ENCODE results near the gene KDR. TPM values are rescaled to one million over a fixed set of nuclear protein-coding genes. Genes with fewer than 3 reads are reported as not detected.

The KDR gene
- total RNA-seq, 8 experiments from 2014 or later, result 0.09 to 28.5 (median 1.0) TPM

DNA sequence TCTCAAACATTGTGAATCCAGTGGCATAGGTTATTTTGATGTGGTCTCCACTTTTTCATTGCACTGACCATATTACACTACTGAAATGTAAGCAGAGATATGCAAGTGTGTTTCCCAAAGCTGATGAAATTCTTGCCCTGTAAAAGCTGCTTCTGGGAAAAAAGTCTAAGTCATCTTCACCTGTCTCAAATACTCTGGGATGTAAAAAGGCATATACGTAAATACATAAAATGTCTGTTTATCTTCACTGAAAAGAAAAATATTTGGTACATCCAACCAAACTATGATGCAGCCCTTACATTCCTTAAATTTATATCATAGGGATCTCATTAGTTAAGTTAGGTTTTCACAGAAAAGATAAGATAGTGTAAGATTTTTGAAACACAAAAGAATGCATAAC lies 7.9 kb downstream of the KDR start:
- WGBS, 10 experiments, result 82 to 100% (median 100%) methylated on average over 1 of the region's 1 CpG; no CpG with 5 or more reads in 2 of the 10 experiments
- Histone ChIP-seq H3K27ac (no peak overlapping the region), H3K4me3 (no peak overlapping the region), H3K4me1 (replicated peaks in 1 of 2) (no peaks in the 10 kb centered on the region)
- ATAC-seq (replicated peaks in 6 of 8), result no peak
- in situ Hi-C loops (cut with MboI; ENCODE audit: low pct_unique_long_range_greater_than_20kb in 2 of 9, low sequenced_read_pairs in 9 of 9, unreplicated experiment in 9 of 9), result no loop called here

- ATAC-seq (replicated peaks in 6 of 8), result no peak
- in situ Hi-C loops (cut with MboI; ENCODE audit: low pct_unique_long_range_greater_than_20kb in 2 of 9, low sequenced_read_pairs in 9 of 9, unreplicated experiment in 9 of 9), result no loop called here
- H3K4me1 ChIP-seq (replicated peaks in 1 of 2), result no peaks in the 10 kb centered on the region
- H3K27ac ChIP-seq, result no peak overlapping the region
- WGBS, 10 experiments, result 71 to 100% (median 88%) methylated on average over 1 of the region's 1 CpG; no CpG with 5 or more reads in 6 of the 10 experiments
- H3K4me3 ChIP-seq, result no peak overlapping the region
Measured at GRCh38 chr4:55116450-55116849, 8.9 kb downstream of the KDR start.

DNA sequence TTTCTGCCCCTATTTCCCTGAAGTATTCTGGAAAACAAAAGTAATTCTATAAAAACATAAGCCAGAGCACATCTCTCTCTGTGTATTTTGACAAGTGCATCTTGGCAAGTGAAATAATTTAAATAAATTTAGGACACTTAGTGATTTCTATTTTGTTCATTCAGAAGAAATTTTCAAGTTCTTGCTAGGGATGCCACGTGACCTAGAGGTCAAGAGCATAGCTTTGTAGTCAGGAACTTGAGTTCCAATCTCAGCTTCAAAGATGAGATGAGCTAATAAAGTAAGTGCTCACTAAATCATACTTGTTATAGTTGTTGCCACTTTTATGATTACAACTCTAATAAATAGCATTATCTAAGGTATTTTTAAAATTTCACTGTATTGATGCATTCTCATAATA lies 13.8 kb downstream of the KDR start:
- no peaks in the 10 kb centered on the region for H3K4me1 ChIP-seq (replicated peaks in 1 of 2)
- in situ Hi-C loops (cut with MboI; ENCODE audit: low pct_unique_long_range_greater_than_20kb in 2 of 9, low sequenced_read_pairs in 9 of 9, unreplicated experiment in 9 of 9), result no loop called here
- no peak overlapping the region for H3K27ac ChIP-seq
- no peak overlapping the region for H3K4me3 ChIP-seq
- WGBS, 10 experiments, result 11 to 80% (median 62%) methylated on average over 1 of the region's 1 CpG; no CpG with 5 or more reads in 2 of the 10 experiments
- no peak for ATAC-seq (replicated peaks in 6 of 8)

DNA sequence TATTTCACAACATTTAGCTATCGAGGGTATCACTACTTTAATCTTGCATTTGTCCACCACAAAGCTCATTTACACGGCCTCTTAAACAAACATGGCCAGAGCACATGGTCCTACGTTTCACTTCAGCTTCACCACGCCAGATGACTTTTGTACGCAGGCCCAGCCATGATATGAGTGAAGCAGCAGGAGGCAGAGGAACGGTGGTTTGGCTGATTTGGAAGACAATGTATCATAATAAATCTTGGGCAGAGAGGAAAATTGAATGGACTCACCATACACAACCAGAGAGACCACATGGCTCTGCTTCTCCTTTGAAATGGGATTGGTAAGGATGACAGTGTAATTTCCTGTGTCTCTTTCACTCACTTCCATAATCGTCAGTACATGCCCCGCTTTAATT lies 15.3 kb downstream of the KDR start:
- Histone ChIP-seq H3K27ac (no peak overlapping the region), H3K4me1 (replicated peaks in 1 of 2) (no peaks in the 10 kb centered on the region), H3K4me3 (no peak overlapping the region)
- 52 to 100% (median 80%) methylated on average over 1 to 8 of the region's 8 CpGs; no CpG with 5 or more reads in 1 of the 10 experiments for WGBS, 10 experiments
- in situ Hi-C loops (cut with MboI; ENCODE audit: low pct_unique_long_range_greater_than_20kb in 2 of 9, low sequenced_read_pairs in 9 of 9, unreplicated experiment in 9 of 9), result no loop called here
- no peak for ATAC-seq (replicated peaks in 6 of 8)

GRCh38 chr4:55107054-55107453 lies 18.3 kb downstream of the KDR start:
- in situ Hi-C loops (cut with MboI; ENCODE audit: low pct_unique_long_range_greater_than_20kb in 2 of 9, low sequenced_read_pairs in 9 of 9, unreplicated experiment in 9 of 9), result no loop called here
- ATAC-seq (replicated peaks in 6 of 8), result no peak
- H3K4me3 ChIP-seq, result no peak overlapping the region
- no peak overlapping the region for H3K27ac ChIP-seq
- WGBS, 10 experiments, result 80 to 100% (median 100%) methylated on average over 1 to 3 of the region's 3 CpGs; no CpG with 5 or more reads in 3 of the 10 experiments
- H3K4me1 ChIP-seq (replicated peaks in 1 of 2), result no peaks in the 10 kb centered on the region

- Histone ChIP-seq H3K27ac (no peak overlapping the region), H3K4me1 (replicated peaks in 1 of 2) (no peaks in the 10 kb centered on the region), H3K4me3 (no peak overlapping the region)
- 71 to 100% (median 92%) methylated on average over 1 to 3 of the region's 3 CpGs; no CpG with 5 or more reads in 2 of the 10 experiments for WGBS, 10 experiments
- in situ Hi-C loops (cut with MboI; ENCODE audit: low pct_unique_long_range_greater_than_20kb in 2 of 9, low sequenced_read_pairs in 9 of 9, unreplicated experiment in 9 of 9), result no loop called here
- no peak for ATAC-seq (replicated peaks in 6 of 8)
Measured at GRCh38 chr4:55103224-55103623, 22.2 kb downstream of the KDR start.

GRCh38 chr4:55099816-55100215 lies 25.6 kb downstream of the KDR start:
- no peak for ATAC-seq (replicated peaks in 6 of 8)
- H3K4me1 ChIP-seq (replicated peaks in 1 of 2), result no peaks in the 10 kb centered on the region
- in situ Hi-C loops (cut with MboI; ENCODE audit: low pct_unique_long_range_greater_than_20kb in 2 of 9, low sequenced_read_pairs in 9 of 9, unreplicated experiment in 9 of 9), result no loop called here
- H3K27ac ChIP-seq, result no peak overlapping the region
- no peak overlapping the region for H3K4me3 ChIP-seq
- WGBS, 10 experiments, result 85 to 100% (median 94%) methylated on average over 3 to 4 of the region's 4 CpGs; no CpG with 5 or more reads in 3 of the 10 experiments

DNA sequence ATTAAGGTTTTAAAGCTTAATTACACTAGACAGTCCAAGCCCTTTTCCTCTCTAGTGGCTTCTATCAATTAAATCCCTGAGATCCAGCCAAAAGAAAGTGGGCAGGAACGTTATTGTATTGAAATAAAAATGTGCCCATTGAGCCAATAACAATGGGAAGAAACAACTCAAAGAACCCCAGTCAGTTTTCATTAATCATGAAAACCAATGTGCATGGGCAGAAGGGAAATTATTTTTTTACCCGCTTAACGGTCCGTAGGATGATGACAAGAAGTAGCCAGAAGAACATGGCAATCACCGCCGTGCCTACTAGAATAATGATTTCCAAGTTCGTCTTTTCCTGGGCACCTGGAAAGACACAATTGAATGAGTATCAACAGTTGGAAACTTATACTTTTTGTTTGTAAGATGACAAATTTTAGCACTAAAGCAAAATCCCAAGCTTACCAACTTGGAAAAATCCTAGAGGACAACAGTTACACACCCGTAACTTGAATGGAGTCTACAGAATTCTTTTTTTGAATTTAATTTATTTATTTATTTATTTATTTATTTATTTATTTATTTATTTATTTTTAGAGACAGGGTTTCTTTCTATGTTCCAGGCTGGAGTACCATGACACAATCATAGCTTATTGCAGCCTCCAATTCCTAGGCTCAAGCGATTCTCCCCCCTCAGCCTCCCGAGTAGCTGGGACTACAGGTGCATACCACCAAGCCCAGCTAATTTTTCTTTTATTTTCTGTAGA lies 26.8 kb downstream of the KDR start:
- 82 to 99% (median 87%) methylated on average over 3 to 10 of the region's 10 CpGs for WGBS, 10 experiments
- Histone ChIP-seq H3K4me1 (replicated peaks in 1 of 2) (no peaks in the 10 kb centered on the region), H3K4me3 (no peak overlapping the region), H3K27ac (no peak overlapping the region)
- in situ Hi-C loops (cut with MboI; ENCODE audit: low pct_unique_long_range_greater_than_20kb in 2 of 9, low sequenced_read_pairs in 9 of 9, unreplicated experiment in 9 of 9), result no loop called here
- ATAC-seq (replicated peaks in 6 of 8), result no peak

DNA sequence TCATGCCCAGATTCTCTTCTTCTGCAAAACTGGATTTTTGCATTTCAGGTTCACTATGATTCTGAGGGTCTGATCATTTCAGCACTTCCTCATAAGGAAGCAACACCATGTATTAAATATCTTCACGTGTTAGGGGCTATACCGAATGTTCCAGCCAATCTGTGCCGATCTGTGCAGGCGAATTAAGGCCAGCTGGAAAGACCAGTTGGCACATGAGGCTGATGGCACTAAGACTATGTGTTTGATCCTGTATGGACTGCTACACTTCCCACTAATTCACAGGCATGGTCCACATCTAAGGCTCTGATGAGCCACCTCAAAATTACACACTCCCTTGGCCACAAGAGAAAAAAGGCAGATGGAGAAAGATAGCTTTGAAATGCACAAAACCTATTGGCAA lies 28.8 kb downstream of the KDR start:
- Histone ChIP-seq H3K4me1 (replicated peaks in 1 of 2) (no peaks in the 10 kb centered on the region), H3K27ac (no peak overlapping the region), H3K4me3 (no peak overlapping the region)
- no peak for ATAC-seq (replicated peaks in 6 of 8)
- 25 to 100% (median 86%) methylated on average over 2 to 4 of the region's 4 CpGs for WGBS, 10 experiments
- in situ Hi-C loops (cut with MboI; ENCODE audit: low pct_unique_long_range_greater_than_20kb in 2 of 9, low sequenced_read_pairs in 9 of 9, unreplicated experiment in 9 of 9), result no loop called here

- ATAC-seq (replicated peaks in 6 of 8), result no peak
Measured at GRCh38 chr4:55096045-55096444, 29.4 kb downstream of the KDR start.

DNA sequence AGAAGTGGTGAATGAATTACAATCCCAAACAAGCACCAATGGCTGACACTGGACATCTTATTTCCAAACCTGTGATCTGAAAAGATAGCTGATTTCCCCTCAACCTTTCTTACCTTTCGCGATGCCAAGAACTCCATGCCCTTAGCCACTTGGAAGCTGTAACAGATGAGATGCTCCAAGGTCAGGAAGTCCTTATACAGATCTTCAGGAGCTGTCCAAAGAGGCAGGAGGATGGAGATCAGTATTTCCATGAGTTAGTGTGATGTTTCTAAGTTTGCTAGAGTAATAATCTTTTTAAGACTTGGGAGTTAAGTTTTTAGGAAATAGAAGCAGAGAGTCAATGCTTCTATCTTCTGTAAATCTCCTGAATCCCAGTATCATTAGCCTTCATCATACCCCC lies 32.9 kb downstream of the KDR start:
- ATAC-seq (replicated peaks in 6 of 8), result no peak
- no peak overlapping the region for H3K4me3 ChIP-seq
- in situ Hi-C loops (cut with MboI; ENCODE audit: low pct_unique_long_range_greater_than_20kb in 2 of 9, low sequenced_read_pairs in 9 of 9, unreplicated experiment in 9 of 9), result no loop called here
- no peak overlapping the region for H3K27ac ChIP-seq
- H3K4me1 ChIP-seq (replicated peaks in 1 of 2), result peaks cover under 1 to 5% of the 10 kb centered on the region in 2 donors
- WGBS, 10 experiments, result 83 to 100% (median 100%) methylated on average over 1 to 2 of the region's 2 CpGs; no CpG with 5 or more reads in 5 of the 10 experiments

More at GRCh38 chr4:55096045-55096444, 29.4 kb downstream of the KDR start:
- no peak overlapping the region for H3K27ac ChIP-seq
- 60 to 100% (median 86%) methylated on average over 1 to 3 of the region's 3 CpGs for WGBS, 10 experiments
- no peak overlapping the region for H3K4me3 ChIP-seq
- H3K4me1 ChIP-seq (replicated peaks in 1 of 2), result no peaks in the 10 kb centered on the region
- in situ Hi-C loops (cut with MboI; ENCODE audit: low pct_unique_long_range_greater_than_20kb in 2 of 9, low sequenced_read_pairs in 9 of 9, unreplicated experiment in 9 of 9), result no loop called here

DNA sequence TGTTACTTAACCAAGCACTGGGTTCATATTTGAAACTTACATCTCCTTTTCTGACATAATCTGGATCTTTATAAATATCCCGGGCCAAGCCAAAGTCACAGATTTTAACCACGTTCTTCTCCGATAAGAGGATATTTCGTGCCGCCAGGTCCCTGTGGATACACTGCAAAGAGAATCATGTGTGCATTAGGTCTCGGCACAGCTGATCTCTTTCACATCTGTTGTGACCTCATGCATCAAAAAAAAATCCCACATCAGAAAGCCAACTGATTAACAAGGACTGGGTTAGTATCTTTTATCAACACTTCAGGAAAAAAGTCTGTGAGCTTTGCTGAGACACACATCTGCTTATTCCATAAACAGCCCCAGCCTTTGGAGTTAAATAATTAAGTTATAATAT lies 35.5 kb downstream of the KDR start:
- no peak for ATAC-seq (replicated peaks in 6 of 8)
- H3K27ac ChIP-seq, result no peak overlapping the region
- 33 to 100% (median 88%) methylated on average over 1 to 6 of the region's 6 CpGs; no CpG with 5 or more reads in 1 of the 10 experiments for WGBS, 10 experiments
- no peak overlapping the region for H3K4me3 ChIP-seq
- H3K4me1 ChIP-seq (replicated peaks in 1 of 2), result peaks cover 14 to 25% of the 10 kb centered on the region in 2 donors
- in situ Hi-C loops (cut with MboI; ENCODE audit: low pct_unique_long_range_greater_than_20kb in 2 of 9, low sequenced_read_pairs in 9 of 9, unreplicated experiment in 9 of 9), result no loop called here

- H3K4me3 ChIP-seq, result no peak overlapping the region
- no peak for ATAC-seq (replicated peaks in 6 of 8)
- H3K4me1 ChIP-seq (replicated peaks in 1 of 2), result peaks cover 14 to 25% of the 10 kb centered on the region in 2 donors
- H3K27ac ChIP-seq, result no peak overlapping the region
- in situ Hi-C loops (cut with MboI; ENCODE audit: low pct_unique_long_range_greater_than_20kb in 2 of 9, low sequenced_read_pairs in 9 of 9, unreplicated experiment in 9 of 9), result no loop called here
- 0 to 71% (median 55%) methylated on average over 1 of the region's 1 CpG; no CpG with 5 or more reads in 3 of the 10 experiments for WGBS, 10 experiments
Measured at GRCh38 chr4:55087913-55088260, 37.5 kb downstream of the KDR start.

Measured in motor neuron (in vitro differentiated cells).